H9 (cell line): ENCODE measurements around the gene AK4. TPM values are rescaled to one million over a fixed set of nuclear protein-coding genes. Genes with fewer than 3 reads are reported as not detected.

Experiments used
- DNase-seq: peaks from one replicate; pipeline ENCODE4 v3.0.0-alpha.2; 2017
- H2AFZ ChIP-seq: one replicate; pipeline ENCODE4 v1.6.1; 2013; ENCODE audit warnings: mild to moderate bottlenecking, low read length, control low read depth, moderate library complexity
- H2AK5ac ChIP-seq: 2 replicates; pipeline ENCODE4 v1.6.1; 2013; ENCODE audit warnings: low read length, control low read depth, mixed read lengths; ENCODE audit not compliant: insufficient read length
- H2BK120ac ChIP-seq: one replicate; pipeline ENCODE4 v1.6.1; 2013; ENCODE audit warnings: low read depth, mild to moderate bottlenecking, low read length, control low read depth, inconsistent platforms; ENCODE audit not compliant: poor library complexity, severe bottlenecking
- H2BK12ac ChIP-seq: 2 replicates; pipeline ENCODE4 v1.6.1; 2013; ENCODE audit warnings: low read length, control low read depth, mixed read lengths, low read depth; ENCODE audit not compliant: insufficient read length
- H2BK15ac ChIP-seq: 2 replicates; pipeline ENCODE4 v1.6.1; 2013; ENCODE audit warnings: low read depth, low read length, control low read depth
- H2BK20ac ChIP-seq: one replicate; pipeline ENCODE4 v1.6.1; 2013; ENCODE audit warnings: low read depth, mild to moderate bottlenecking, low read length, control low read depth, inconsistent platforms; ENCODE audit not compliant: poor library complexity, severe bottlenecking
- H2BK5ac ChIP-seq: 2 replicates; pipeline ENCODE4 v1.6.1; 2013; ENCODE audit warnings: low read length, control low read depth, mixed read lengths; ENCODE audit not compliant: insufficient read length
- H3K14ac ChIP-seq: 2 replicates; pipeline ENCODE4 v1.6.1; 2013; ENCODE audit warnings: low read length, control low read depth; ENCODE audit not compliant: insufficient read depth
- H3K18ac ChIP-seq: 2 replicates; pipeline ENCODE4 v1.6.1; 2013; ENCODE audit warnings: low read depth, mild to moderate bottlenecking, mixed read lengths, low read length, control low read depth; ENCODE audit not compliant: insufficient read length
- H3K23ac ChIP-seq: 2 replicates; pipeline ENCODE4 v1.6.1; 2013; ENCODE audit warnings: low read length, control low read depth, mixed read lengths, low read depth; ENCODE audit not compliant: insufficient read length
- H3K23me2 ChIP-seq: 2 replicates; pipeline ENCODE4 v1.6.1; 2013; ENCODE audit warnings: low read depth, mild to moderate bottlenecking, mixed read lengths, low read length, control low read depth; ENCODE audit not compliant: insufficient read length, poor library complexity, severe bottlenecking
- H3K27ac ChIP-seq: 2 replicates; pipeline ENCODE4 v1.5.1; 2013; ENCODE audit warnings: low read length, control low read depth, mixed read lengths, low read depth; ENCODE audit not compliant: insufficient read length
- H3K27me3 ChIP-seq: 2 replicates; pipeline ENCODE4 v1.6.1; 2013; ENCODE audit warnings: low read length, control low read depth, inconsistent platforms; ENCODE audit not compliant: insufficient read depth
- H3K4ac ChIP-seq: 2 replicates; pipeline ENCODE4 v1.6.1; 2013; ENCODE audit warnings: low read depth, mild to moderate bottlenecking, control low read depth, inconsistent platforms, low read length, moderate library complexity
- H3K4me1 ChIP-seq: 2 replicates; pipeline ENCODE4 v1.6.1; 2013; ENCODE audit warnings: low read length, control low read depth, inconsistent platforms; ENCODE audit not compliant: insufficient read depth
- H3K4me2 ChIP-seq: 2 replicates; pipeline ENCODE4 v1.6.1; 2013; ENCODE audit warnings: low read length, control low read depth, mixed read lengths; ENCODE audit not compliant: insufficient read length, insufficient read depth
- H3K56ac ChIP-seq: 2 replicates; pipeline ENCODE4 v1.6.1; 2013; ENCODE audit warnings: low read depth, mild to moderate bottlenecking, mixed read lengths, low read length, control low read depth; ENCODE audit not compliant: insufficient read length
- H3K79me1 ChIP-seq: 2 replicates; pipeline ENCODE4 v1.6.1; 2013; ENCODE audit warnings: low read depth, mild to moderate bottlenecking, moderate library complexity, low read length, control low read depth, inconsistent platforms; ENCODE audit not compliant: insufficient read depth, poor library complexity, severe bottlenecking
- H3K79me2 ChIP-seq: 2 replicates; pipeline ENCODE4 v1.6.1; 2013; ENCODE audit warnings: low read length, control low read depth, inconsistent platforms; ENCODE audit not compliant: insufficient read depth
- H3K9ac ChIP-seq: 2 replicates; pipeline ENCODE4 v1.6.1; 2013; ENCODE audit warnings: low read length, control low read depth, mixed read lengths; ENCODE audit not compliant: insufficient read length; ENCODE audit errors: extremely low read depth
- H3K9me3 ChIP-seq: one replicate; pipeline ENCODE4 v1.6.1; 2013; ENCODE audit warnings: low read depth, low read length, inconsistent platforms; ENCODE audit not compliant: control insufficient read depth
- H3T11ph ChIP-seq: one replicate; pipeline ENCODE4 v1.6.1; 2013; ENCODE audit warnings: mild to moderate bottlenecking, low read length, control low read depth, inconsistent platforms
- H4K20me1 ChIP-seq: one replicate; pipeline ENCODE4 v1.6.1; 2013; ENCODE audit not compliant: control insufficient read depth, insufficient read length, insufficient read depth
- H4K5ac ChIP-seq: 2 replicates; pipeline ENCODE4 v1.6.1; 2013; ENCODE audit warnings: low read depth, mild to moderate bottlenecking, mixed read lengths, low read length, control low read depth; ENCODE audit not compliant: insufficient read length
- H4K8ac ChIP-seq: replicated peaks from 2 replicates; pipeline ENCODE4 v1.6.1; 2013; ENCODE audit warnings: low read length, control low read depth, mixed read lengths, low read depth; ENCODE audit not compliant: insufficient read length
- H4K91ac ChIP-seq: 2 replicates; pipeline ENCODE4 v1.6.1; 2013; ENCODE audit warnings: low read depth, mild to moderate bottlenecking, moderate library complexity, mixed read lengths, low read length, control low read depth; ENCODE audit not compliant: insufficient read length
- H3K27ac Mint-ChIP-seq, 3 experiments: 2 replicates in 2 of 3; 3 replicates in 1 of 3; pipeline ENCODE4 v1.8.0; 2020 to 2021; ENCODE audit warnings: mixed read lengths in 3 of 3, mild to moderate bottlenecking in 1 of 3, moderate library complexity in 1 of 3
- H3K27me3 Mint-ChIP-seq: 2 replicates; pipeline ENCODE4 v1.8.0; 2021; ENCODE audit warnings: low read depth, mild to moderate bottlenecking, moderate library complexity, mixed read lengths
- H3K36me3 Mint-ChIP-seq, 3 experiments: 2 replicates in 2 of 3; 3 replicates in 1 of 3; pipeline ENCODE4 v1.8.0; 2020 to 2021; ENCODE audit warnings: low read depth in 3 of 3, mixed read lengths in 3 of 3; ENCODE audit not compliant: insufficient read depth in 1 of 3
- H3K4me1 Mint-ChIP-seq, 2 experiments: 2 replicates each; pipeline ENCODE4 v1.8.0; 2020; ENCODE audit warnings: mixed read lengths in 2 of 2
- H3K4me3 Mint-ChIP-seq, 2 experiments: 2 replicates in 1 of 2; 3 replicates in 1 of 2; pipeline ENCODE4 v1.8.0; 2020 to 2021; ENCODE audit warnings: mild to moderate bottlenecking in 2 of 2, mixed read lengths in 2 of 2, moderate library complexity in 1 of 2
- H3K9me3 Mint-ChIP-seq, 2 experiments: 2 replicates in 1 of 2; 3 replicates in 1 of 2; pipeline ENCODE4 v1.8.0; 2020; ENCODE audit warnings: mild to moderate bottlenecking in 2 of 2, mixed read lengths in 2 of 2, moderate library complexity in 1 of 2
- CTCF ChIP-seq: fragments of 200-600 bp; sonication (generic); conservative IDR thresholded peaks from 3 replicates; pipeline ENCODE4 v1.8.0; 2021; ENCODE audit warnings: antibody characterized with exemption, mild to moderate bottlenecking
- WGBS: extraction: QIAGEN DNeasy Blood & Tissue Kit; methylation state at CpG from one replicate; pipeline ENCODE4 v1.1.7; 2013; ENCODE audit warnings: missing lambda C conversion rate, low lambda C conversion rate, mixed read lengths; ENCODE audit not compliant: insufficient read length; ENCODE audit errors: extremely low coverage; 5-methylcytosine and 5-hydroxymethylcytosine counted together
- total RNA-seq: library from RNA; stranded (reverse); gene quantifications from 2 replicates; pipeline ENCODE4 v1.2.1, GENCODE V29; 2021

Gene AK4
- total RNA-seq, 1 experiment from 2014 or later: 45.6 TPM

GRCh38 chr1:65253800-65254319 is 105.9 kb downstream of the AK4 start:
- Histone ChIP-seq H3K9me3 (no peaks in the 10 kb centered on the region), H4K20me1 (no peaks in the 10 kb centered on the region), H3K18ac (no peak overlapping the region), H3K23ac (no peak overlapping the region), H3K4ac (no peak overlapping the region), H3K79me1 (no peaks in the 10 kb centered on the region), H3K27me3 (no peaks in the 10 kb centered on the region; the same call in 1 of the 2 replicates), H4K8ac (no peak overlapping the region), H2AK5ac (no peak overlapping the region), H2BK120ac (no peak overlapping the region), H3K27ac (no peak overlapping the region), H3K23me2 (peaks cover 14% of the 10 kb centered on the region), H2BK20ac (no peak overlapping the region), H4K5ac (no peak overlapping the region), H4K91ac (no peak overlapping the region), H3K4me1 (no peaks in the 10 kb centered on the region; the same call in 1 of the 2 replicates), H2BK12ac (no peak overlapping the region), H3T11ph (no peak overlapping the region), H2AFZ (peak overlapping the region; percentile 76), H3K4me2 (peak overlapping the region; percentile 76), H3K9ac (peak overlapping the region; percentile 38), H2BK5ac (no peak overlapping the region), H3K79me2 (no peaks in the 10 kb centered on the region), H3K56ac (no peak overlapping the region), H2BK15ac (no peak overlapping the region), H3K14ac (no peak overlapping the region)
- Mint-ChIP-seq H3K4me3 (peak overlapping the region; percentile 79 to 87), H3K4me1 (peaks cover 16 to 19% of the 10 kb centered on the region in 2 experiments), H3K36me3 (no peaks in the 10 kb centered on the region; a peak in 1 of 7 replicates), H3K9me3 (no peaks in the 10 kb centered on the region; a peak in 2 of 5 replicates), H3K27me3 (peaks cover 37% of the 10 kb centered on the region), H3K27ac (no peak overlapping the region; a peak in 1 of 7 replicates)
- DNase-seq: no peak
- no peak for TF ChIP-seq CTCF
- WGBS: no CpG with 5 or more reads among the region's 15 CpGs
